H1 (cell line): ENCODE data around the gene FAT3. TPM values are rescaled to one million over a fixed set of nuclear protein-coding genes. Genes with fewer than 3 reads are reported as not detected.

Source experiments
- CTCF ChIA-PET: fragments of 300-600 bp; sonication (Branson Sonifier 250); formaldehyde crosslinking; loops from one replicate; lab custom pipeline; 2021; ENCODE audit not compliant: partially characterized antibody; lab: Charles Lee
- POLR2A ChIA-PET: fragments of 300-600 bp; sonication (Branson Sonifier 250); formaldehyde crosslinking; loops from one replicate; lab custom pipeline; 2021; ENCODE audit warnings: inconsistent platforms; ENCODE audit not compliant: partially characterized antibody; lab: Charles Lee
- DNase-seq, 2 experiments: peaks; one replicate each; pipeline versions ENCODE4 v3.0.0 to v3.0.0-alpha.2; 2010 to 2022; ENCODE audit warnings: low spot score in 2 of 2, low read depth in 1 of 2, mixed read lengths in 1 of 2
- FAIRE-seq: peaks from 2 replicates; lab custom pipeline; 2011; peaks lifted over from hg19 to GRCh38; lab: Jason Lieb, UNC
- H2AFZ ChIP-seq: 2 replicates; pipeline ENCODE4 v1.8.1; 2012; ENCODE audit warnings: low read length, inconsistent platforms
- H2AK5ac ChIP-seq: 2 replicates; pipeline ENCODE4 v1.6.1; 2013; ENCODE audit warnings: low read depth, low read length
- H2BK120ac ChIP-seq: replicated peaks from 2 replicates; pipeline ENCODE3; 2013; ENCODE audit warnings: low read depth, low read length, inconsistent platforms
- H2BK12ac ChIP-seq: 2 replicates; pipeline ENCODE4 v1.6.1; 2013; ENCODE audit warnings: low read depth, low read length
- H2BK15ac ChIP-seq: 2 replicates; pipeline ENCODE4 v1.6.1; 2013; ENCODE audit warnings: low read length
- H2BK20ac ChIP-seq: 2 replicates; pipeline ENCODE4 v1.6.1; 2013; ENCODE audit warnings: low read length
- H2BK5ac ChIP-seq: 2 replicates; pipeline ENCODE4 v1.6.1; 2013; ENCODE audit warnings: low read depth, low read length
- H3K14ac ChIP-seq: 2 replicates; pipeline ENCODE4 v1.6.1; 2013; ENCODE audit warnings: inconsistent platforms; ENCODE audit not compliant: insufficient read length
- H3K18ac ChIP-seq: 2 replicates; pipeline ENCODE4 v1.6.1; 2013; ENCODE audit warnings: low read length; ENCODE audit errors: extremely low read depth
- H3K23ac ChIP-seq: 2 replicates; pipeline ENCODE4 v1.6.1; 2013; ENCODE audit warnings: inconsistent platforms; ENCODE audit not compliant: insufficient read length
- H3K23me2 ChIP-seq: 2 replicates; pipeline ENCODE4 v1.6.1; 2013; ENCODE audit warnings: low read depth, low read length
- H3K27ac ChIP-seq: 2 replicates; pipeline ENCODE4 v1.6.1; 2011; ENCODE audit warnings: low read depth, low read length, inconsistent platforms
- H3K27me3 ChIP-seq, 4 experiments: replicated peaks in 1 of 4; 1 replicate in 1 of 4; 2 replicates in 3 of 4; pipeline versions ENCODE4 v1.6.1 to v1.8.1; 2011 to 2013; ENCODE audit warnings: low read length in 3 of 4, mild to moderate bottlenecking in 3 of 4, inconsistent platforms in 2 of 4, mixed read lengths in 2 of 4, moderate library complexity in 1 of 4; ENCODE audit not compliant: control insufficient read depth in 3 of 4, insufficient read depth in 3 of 4; ENCODE audit errors: extremely low read depth in 1 of 4
- H3K36me3 ChIP-seq, 4 experiments: 2 replicates each; pipeline versions ENCODE4 v1.6.1 to v1.8.1; 2011 to 2013; ENCODE audit warnings: mild to moderate bottlenecking in 4 of 4, low read length in 3 of 4, moderate library complexity in 2 of 4, control low read depth in 1 of 4, inconsistent platforms in 1 of 4; ENCODE audit not compliant: insufficient read depth in 4 of 4, control insufficient read depth in 2 of 4
- H3K4ac ChIP-seq: replicated peaks from 2 replicates; pipeline ENCODE3; 2013; ENCODE audit warnings: low read length, low read depth, mixed read lengths, inconsistent platforms; ENCODE audit not compliant: insufficient read length
- H3K4me1 ChIP-seq, 4 experiments: replicated peaks in 1 of 4; 1 replicate in 1 of 4; 2 replicates in 3 of 4; pipeline versions ENCODE4 v1.6.1 to v1.8.1; 2011 to 2013; ENCODE audit warnings: low read length in 3 of 4, inconsistent platforms in 2 of 4, mixed read lengths in 1 of 4; ENCODE audit not compliant: insufficient read depth in 4 of 4, control insufficient read depth in 3 of 4
- H3K4me2 ChIP-seq, 2 experiments: 2 replicates each; pipeline versions ENCODE4 v1.6.1 to v1.8.1; 2011 to 2013; ENCODE audit warnings: low read depth in 2 of 2, low read length in 2 of 2, control low read depth in 1 of 2, inconsistent platforms in 1 of 2, mild to moderate bottlenecking in 1 of 2; ENCODE audit not compliant: insufficient read depth in 1 of 2
- H3K4me3 ChIP-seq, 4 experiments: fragments of 200-600, 300-600 bp in 1 of 4; sonication (generic), shearing (Covaris generic), sonication (Bioruptor Twin) in 1 of 4; 2 replicates each; pipeline versions ENCODE4 v1.5.1 to v1.8.1; 2011 to 2016; ENCODE audit warnings: low read length in 4 of 4, low read depth in 3 of 4, control low read depth in 2 of 4, inconsistent platforms in 2 of 4, mild to moderate bottlenecking in 2 of 4, mixed read lengths in 1 of 4, moderate library complexity in 1 of 4; ENCODE audit not compliant: insufficient read depth in 2 of 4; ENCODE audit errors: extremely low read depth in 1 of 4
- H3K56ac ChIP-seq: replicated peaks from 2 replicates; pipeline ENCODE3; 2013; ENCODE audit warnings: low read depth, mild to moderate bottlenecking, mixed read lengths, low read length, inconsistent platforms; ENCODE audit not compliant: insufficient read length
- H3K79me1 ChIP-seq: 2 replicates; pipeline ENCODE4 v1.6.1; 2013; ENCODE audit warnings: low read depth, low read length, control low read depth
- H3K79me2 ChIP-seq, 2 experiments: 2 replicates each; pipeline versions ENCODE4 v1.6.1 to v1.8.1; 2012 to 2013; ENCODE audit warnings: low read length in 2 of 2, mild to moderate bottlenecking in 2 of 2, inconsistent platforms in 1 of 2; ENCODE audit not compliant: insufficient read depth in 2 of 2, control insufficient read depth in 1 of 2
- H3K9ac ChIP-seq, 4 experiments: replicated peaks in 1 of 4; 1 replicate in 1 of 4; 2 replicates in 3 of 4; pipeline versions ENCODE4 v1.6.1 to v1.8.1; 2011 to 2013; ENCODE audit warnings: low read depth in 3 of 4, low read length in 3 of 4, control low read depth in 2 of 4, mild to moderate bottlenecking in 2 of 4, moderate library complexity in 2 of 4, inconsistent platforms in 1 of 4; ENCODE audit errors: extremely low read depth in 1 of 4
- H3K9me3 ChIP-seq, 2 experiments: 2 replicates each; pipeline versions ENCODE4 v1.6.1 to v1.8.1; 2012 to 2013; ENCODE audit warnings: mild to moderate bottlenecking in 2 of 2, moderate library complexity in 2 of 2, control low read depth in 1 of 2, inconsistent platforms in 1 of 2, low read depth in 1 of 2, low read length in 1 of 2, mixed read lengths in 1 of 2; ENCODE audit not compliant: insufficient read depth in 2 of 2
- H4K20me1 ChIP-seq, 2 experiments: replicated peaks in 1 of 2; 2 replicates each; pipeline versions ENCODE3 to v1.8.1; 2011 to 2013; ENCODE audit warnings: inconsistent platforms in 2 of 2, low read length in 2 of 2, mild to moderate bottlenecking in 1 of 2; ENCODE audit not compliant: insufficient read depth in 2 of 2, control insufficient read depth in 1 of 2
- H4K5ac ChIP-seq: 2 replicates; pipeline ENCODE4 v1.6.1; 2013; ENCODE audit warnings: low read length, low read depth, mixed read lengths, inconsistent platforms; ENCODE audit not compliant: insufficient read length
- H4K8ac ChIP-seq: 2 replicates; pipeline ENCODE4 v1.8.0; 2013; ENCODE audit warnings: mild to moderate bottlenecking, moderate library complexity, low read length, inconsistent platforms; ENCODE audit not compliant: insufficient read depth; ENCODE audit errors: extremely low read depth
- H4K91ac ChIP-seq: replicated peaks from 2 replicates; pipeline ENCODE3; 2013; ENCODE audit warnings: low read length, mixed read lengths, inconsistent platforms; ENCODE audit not compliant: insufficient read length
- ASH2L ChIP-seq: fragments of 200-600, 300-600 bp; sonication (generic); IDR thresholded peaks from one replicate; pipeline ENCODE4 v1.7.1; 2017; ENCODE audit warnings: low read length
- BRCA1 ChIP-seq: IDR thresholded peaks from 2 replicates; pipeline ENCODE4 v1.6.1; 2012; ENCODE audit warnings: low read depth, low read length, improper control_type of control experiment
- CBX5 ChIP-seq: fragments of 300-800, 300-1000 bp; sonication (generic); IDR thresholded peaks from 2 replicates; pipeline ENCODE4 v1.7.1; 2016; ENCODE audit warnings: antibody characterized with exemption, low read length, low read depth
- CHD2 ChIP-seq: IDR thresholded peaks from 2 replicates; pipeline ENCODE4 v1.6.1; 2012; ENCODE audit warnings: low read length, improper control_type of control experiment
- JUN ChIP-seq: IDR thresholded peaks from 2 replicates; pipeline ENCODE4 v1.6.1; 2011; ENCODE audit warnings: low read depth, mild to moderate bottlenecking, improper control_type of control experiment, low read length
- NANOG ChIP-seq: IDR thresholded peaks from 2 replicates; pipeline ENCODE4 v1.6.1; 2011; ENCODE audit warnings: low read length, low read depth, mild to moderate bottlenecking, inconsistent platforms; ENCODE audit not compliant: insufficient read depth, poor library complexity, severe bottlenecking
- POLR2AphosphoS5 ChIP-seq: IDR thresholded peaks from 2 replicates; pipeline ENCODE4 v1.6.1; 2011; ENCODE audit warnings: low read depth, low read length
- RFX5 ChIP-seq: IDR thresholded peaks from 2 replicates; pipeline ENCODE4 v1.6.1; 2011; ENCODE audit warnings: low read depth, low read length, improper control_type of control experiment, borderline replicate concordance
- RXRA ChIP-seq: IDR thresholded peaks from 2 replicates; pipeline ENCODE4 v1.6.1; 2011; ENCODE audit warnings: low read depth, mild to moderate bottlenecking, low read length, moderate library complexity; ENCODE audit not compliant: insufficient read depth
- SRF ChIP-seq: IDR thresholded peaks from 2 replicates; pipeline ENCODE4 v1.6.1; 2011; ENCODE audit warnings: mild to moderate bottlenecking, low read depth, low read length, moderate library complexity
- TBP ChIP-seq: IDR thresholded peaks from 2 replicates; pipeline ENCODE4 v1.6.1; 2011; ENCODE audit warnings: low read depth, low read length, improper control_type of control experiment
- YY1 ChIP-seq: IDR thresholded peaks from 2 replicates; pipeline ENCODE4 v1.6.1; 2011; ENCODE audit warnings: low read depth, mild to moderate bottlenecking, low read length
- WGBS, 2 experiments: shearing (Covaris generic) in 1 of 2; methylation state at CpG; one replicate each; pipeline versions ENCODE4 v1.1.6 to v1.1.7; 2013 to 2015; ENCODE audit warnings: low lambda C conversion rate in 2 of 2, mixed read lengths in 2 of 2, inconsistent platforms in 1 of 2, low coverage in 1 of 2, missing lambda C conversion rate in 1 of 2; ENCODE audit not compliant: insufficient replicate concordance in 2 of 2, insufficient coverage in 1 of 2, insufficient read length in 1 of 2; ENCODE audit errors: extremely low coverage in 1 of 2, missing lambda C conversion rate in 1 of 2; 5-methylcytosine and 5-hydroxymethylcytosine counted together
- polyA plus RNA-seq, 7 experiments: library from polyadenylated mRNA; depleted of rRNA in 3 of 7; stranded (reverse) in 5 of 7; unstranded in 2 of 7; fragments of >200 nt in 5 of 7; fragments of 200-250 nt in 2 of 7; gene quantifications; 1 replicate in 5 of 7; 2 replicates in 1 of 7; 4 replicates in 1 of 7; pipeline versions ENCODE4 v1.2.1 to v1.2.3, GENCODE V29; 2011 to 2013; ENCODE audit warnings: missing spikeins in 2 of 7, mixed read lengths in 2 of 7
- total RNA-seq: library from RNA; stranded (reverse); fragmentation: NEBNext Ultra II Directional; extraction: Animal tissue kit (Norgen Biotek cat#: 25700); gene quantifications from 2 replicates; pipeline ENCODE4 v1.2.1, GENCODE V29; 2021
- TF ChIP-seq, protein P1 (sequence below): IDR thresholded peaks from 2 replicates; pipeline ENCODE4 v1.6.1; 2012; ENCODE audit warnings: low read length, inconsistent platforms

Gene FAT3
- total and polyA plus RNA-seq, 2 of the 8 experiments (the other 6 are each of a cell fraction or from before 2014, with no cell fraction given) = 7.2 to 18.4 TPM

- WGBS, 2 experiments = 92% methylated on average over 2 of the region's 2 CpGs; no CpG with 5 or more reads in 1 of the 2 experiments
- POLR2A ChIA-PET = no interaction called here
- FAIRE-seq = no peak
- TF ChIP-seq, protein P1, sequence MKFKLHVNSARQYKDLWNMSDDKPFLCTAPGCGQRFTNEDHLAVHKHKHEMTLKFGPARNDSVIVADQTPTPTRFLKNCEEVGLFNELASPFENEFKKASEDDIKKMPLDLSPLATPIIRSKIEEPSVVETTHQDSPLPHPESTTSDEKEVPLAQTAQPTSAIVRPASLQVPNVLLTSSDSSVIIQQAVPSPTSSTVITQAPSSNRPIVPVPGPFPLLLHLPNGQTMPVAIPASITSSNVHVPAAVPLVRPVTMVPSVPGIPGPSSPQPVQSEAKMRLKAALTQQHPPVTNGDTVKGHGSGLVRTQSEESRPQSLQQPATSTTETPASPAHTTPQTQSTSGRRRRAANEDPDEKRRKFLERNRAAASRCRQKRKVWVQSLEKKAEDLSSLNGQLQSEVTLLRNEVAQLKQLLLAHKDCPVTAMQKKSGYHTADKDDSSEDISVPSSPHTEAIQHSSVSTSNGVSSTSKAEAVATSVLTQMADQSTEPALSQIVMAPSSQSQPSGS = no peak
- TF ChIP-seq NANOG = no peak
- no peak for TF ChIP-seq CHD2
- TF ChIP-seq SRF = no peak
- TF ChIP-seq RXRA = no peak
- no peak for TF ChIP-seq JUN
- no peak for TF ChIP-seq RFX5
- TF ChIP-seq ASH2L = no peak
- TF ChIP-seq YY1 = no peak
- TF ChIP-seq TBP = no peak
- TF ChIP-seq POLR2AphosphoS5 = no peak
- TF ChIP-seq BRCA1 = no peak
- TF ChIP-seq CBX5 = no peak
These were observed 45.5 kb upstream of the FAT3 start for GRCh38 chr11:92179017-92179670.

More at GRCh38 chr11:92179017-92179670, 45.5 kb upstream of the FAT3 start:
- Histone ChIP-seq H3K9me3 (no peaks in the 10 kb centered on the region), H4K8ac (no peak overlapping the region), H3K27ac (no peak overlapping the region), H4K5ac (no peak overlapping the region), H3K27me3 (peaks cover 0 to 1% (median 0%) of the 10 kb centered on the region in 4 experiments; a peak in 1 of 7 replicates), H3K23me2 (no peaks in the 10 kb centered on the region), H3K4me1 (no peaks in the 10 kb centered on the region), H3K56ac (no peak overlapping the region), H3K36me3 (no peaks in the 10 kb centered on the region), H3K4me2 (no peak overlapping the region), H2BK120ac (no peak overlapping the region), H4K20me1 (no peaks in the 10 kb centered on the region), H3K9ac (no peak overlapping the region), H2AFZ (no peak overlapping the region), H3K4me3 (no peak overlapping the region), H2BK12ac (no peak overlapping the region), H2BK5ac (no peak overlapping the region), H2BK15ac (no peak overlapping the region), H3K18ac (no peak overlapping the region), H3K4ac (no peak overlapping the region), H4K91ac (no peak overlapping the region), H2AK5ac (no peak overlapping the region), H3K79me1 (no peaks in the 10 kb centered on the region), H3K14ac (no peak overlapping the region), H3K79me2 (no peaks in the 10 kb centered on the region), H2BK20ac (no peak overlapping the region), H3K23ac (no peak overlapping the region)
- no peak for DNase-seq
- CTCF ChIA-PET = interaction anchor here (1.7 kb wide), 1 partner anchor 17 kb away, joined by 3 read pairs; no protein-coding TSS in a partner anchor
